Activated CD4-positive, CD25-positive, alpha-beta regulatory T cell treated with anti-CD3 and anti-CD28 coated beads, Interleukin-2, amount 50 U/mL, for 16 hours (primary cell): Measurements from ENCODE around the gene IL12RB1.
"Not testable (repeated sequence)": the region's sequence is repeated elsewhere in the genome, so short reads cannot be mapped to it uniquely, and the experiment has no call there.

Source experiments
- DNase-seq: peaks from one replicate; pipeline ENCODE4 v3.0.0-alpha.2; 2020; ENCODE audit warnings: low read depth, low spot score

IL12RB1 gene

GRCh38 chr19:18046059-18046718 lies 40.5 kb downstream of the IL12RB1 start:
- no peak for DNase-seq

- DNase-seq: no peak
Observed at GRCh38 chr19:18045307-18046050, 41.3 kb downstream of the IL12RB1 start.

- DNase-seq: peak; percentile 72
Observed at GRCh38 chr19:18044825-18045304, 41.9 kb downstream of the IL12RB1 start.

GRCh38 chr19:18043676-18044075 lies 43.1 kb downstream of the IL12RB1 start:
- no peak for DNase-seq

- no peak for DNase-seq
Observed at GRCh38 chr19:18041054-18041453, 45.7 kb downstream of the IL12RB1 start.

- not testable (repeated sequence) for DNase-seq
Observed at GRCh38 chr19:18032102-18032501, 54.6 kb downstream of the IL12RB1 start.

- not testable (repeated sequence) for DNase-seq
Observed at GRCh38 chr19:18031401-18031800, 55.3 kb downstream of the IL12RB1 start.

- DNase-seq: no peak
Observed at GRCh38 chr19:18029617-18030338, 57.0 kb downstream of the IL12RB1 start.

GRCh38 chr19:18027151-18027550 lies 59.6 kb downstream of the IL12RB1 start:
- DNase-seq: no peak

GRCh38 chr19:18023622-18024251 lies 63.0 kb downstream of the IL12RB1 start:
- peak; percentile 16 for DNase-seq

- no peak for DNase-seq
Observed at GRCh38 chr19:18021121-18021755, 65.5 kb downstream of the IL12RB1 start.

GRCh38 chr19:18020212-18021085 lies 66.3 kb downstream of the IL12RB1 start:
- DNase-seq: no peak

GRCh38 chr19:18017275-18018083 lies 69.3 kb downstream of the IL12RB1 start:
- DNase-seq: no peak

- no peak for DNase-seq
Observed at GRCh38 chr19:18016209-18016910, 70.4 kb downstream of the IL12RB1 start.

GRCh38 chr19:18014197-18014596 lies 72.5 kb downstream of the IL12RB1 start:
- no peak for DNase-seq

GRCh38 chr19:18013210-18014111 lies 73.3 kb downstream of the IL12RB1 start:
- DNase-seq: no peak

- no peak for DNase-seq
Observed at GRCh38 chr19:18010149-18010548, 76.6 kb downstream of the IL12RB1 start.
